ENCODE data around the gene APBA2. TPM values are rescaled to one million over a fixed set of nuclear protein-coding genes. Genes with fewer than 3 reads are reported as not detected.

APBA2 gene
- total and polyA plus RNA-seq, 2 of the 13 experiments (the other 11 are each of a cell fraction or from before 2014, with no cell fraction given), result 0.62 to 2.3 TPM

GRCh38 chr15:29092376-29093064 is 206.7 kb downstream of the APBA2 start:
- BruUV-seq (replicated peaks), result no TSS peak
- ATAC-seq (no peak), FAIRE-seq (no peak), DNase-seq (ENCODE audit: low spot score) (no peak)
- Histone ChIP-seq H3K9me3 (ENCODE audit: low read length) (no peaks in the 10 kb centered on the region), H3K4me1 (ENCODE audit: insufficient read depth, low read length) (no peaks in the 10 kb centered on the region), H3K4me3 (replicated peaks in 1 of 3; ENCODE audit: insufficient read depth in 1 of 3, low read depth in 2 of 3, low read length in 3 of 3) (no peak overlapping the region), H3K9ac (ENCODE audit: insufficient read depth, low read depth, low read length) (no peak overlapping the region), H3K27me3 (ENCODE audit: control insufficient read depth in 1 of 2, insufficient read depth in 2 of 2, low read length in 2 of 2) (no peaks in the 10 kb centered on the region), H3K79me2 (ENCODE audit: insufficient read depth, low read length) (no peaks in the 10 kb centered on the region), H3K27ac (ENCODE audit: extremely low read length, insufficient read depth, low read length) (no peak overlapping the region), H4K20me1 (ENCODE audit: insufficient read depth, low read length) (no peaks in the 10 kb centered on the region), H2AFZ (ENCODE audit: low read length) (no peak overlapping the region), H3K36me3 (replicated peaks in 1 of 2; ENCODE audit: control insufficient read depth in 1 of 2, insufficient read depth in 2 of 2, low read length in 2 of 2) (no peaks in the 10 kb centered on the region), H3K4me2 (ENCODE audit: low read depth, low read length) (no peak overlapping the region)
- 78% methylated on average over 7 of the region's 14 CpGs for WGBS (ENCODE audit: low lambda C conversion rate)
- in situ Hi-C loops (cut with HindIII; ENCODE audit: extremely low pct_ligation_motif_present, low pct_unique_long_range_greater_than_20kb), result no loop called here
- ChIA-PET POLR2A (no interaction called here), CTCF (ENCODE audit: low intra/inter-chr PET ratio, low total read pairs) (no interaction called here)
- intact Hi-C loops (cut with micrococcal nuclease; ENCODE audit: unreplicated experiment), result no loop called here
- no peak for TF ChIP-seq HDAC1 (CRISPR knock-in tag; IDR thresholded peaks at IDR 0.05)
- no peak for TF ChIP-seq ZNF891 (CRISPR knock-in tag; IDR thresholded peaks at IDR 0.05)
- no peak for TF ChIP-seq BATF2 (CRISPR knock-in tag; IDR thresholded peaks at IDR 0.05)
- TF ChIP-seq RARG (CRISPR knock-in tag; IDR thresholded peaks at IDR 0.05; ENCODE audit: low read depth), result no peak

GRCh38 chr15:29093065-29093435 is 207.3 kb downstream of the APBA2 start:
- DNase-seq (ENCODE audit: low spot score) (no peak), FAIRE-seq (no peak), ATAC-seq (no peak)
- Histone ChIP-seq H3K4me1 (ENCODE audit: insufficient read depth, low read length) (no peaks in the 10 kb centered on the region), H3K27me3 (ENCODE audit: control insufficient read depth in 1 of 2, insufficient read depth in 2 of 2, low read length in 2 of 2) (no peaks in the 10 kb centered on the region), H3K4me2 (ENCODE audit: low read depth, low read length) (no peak overlapping the region), H4K20me1 (ENCODE audit: insufficient read depth, low read length) (no peaks in the 10 kb centered on the region), H2AFZ (ENCODE audit: low read length) (no peak overlapping the region), H3K9ac (ENCODE audit: insufficient read depth, low read depth, low read length) (no peak overlapping the region), H3K27ac (ENCODE audit: extremely low read length, insufficient read depth, low read length) (no peak overlapping the region), H3K4me3 (replicated peaks in 1 of 3; ENCODE audit: insufficient read depth in 1 of 3, low read depth in 2 of 3, low read length in 3 of 3) (no peak overlapping the region), H3K79me2 (ENCODE audit: insufficient read depth, low read length) (no peaks in the 10 kb centered on the region), H3K36me3 (replicated peaks in 1 of 2; ENCODE audit: control insufficient read depth in 1 of 2, insufficient read depth in 2 of 2, low read length in 2 of 2) (no peaks in the 10 kb centered on the region), H3K9me3 (ENCODE audit: low read length) (no peaks in the 10 kb centered on the region)
- CTCF ChIA-PET (ENCODE audit: low intra/inter-chr PET ratio, low total read pairs), result no interaction called here
- WGBS (ENCODE audit: low lambda C conversion rate), result 75% methylated on average over 14 of the region's 17 CpGs
- intact Hi-C loops (cut with micrococcal nuclease; ENCODE audit: unreplicated experiment), result no loop called here
- TF ChIP-seq ZNF841 (CRISPR knock-in tag; IDR thresholded peaks at IDR 0.05; ENCODE audit: borderline replicate concordance) (no peak), EHMT2 (IDR thresholded peaks at IDR 0.05; ENCODE audit: borderline replicate concordance, low read depth, low read length) (no peak)
- no TSS peak for BruUV-seq (replicated peaks)
- in situ Hi-C loops (cut with HindIII; ENCODE audit: extremely low pct_ligation_motif_present, low pct_unique_long_range_greater_than_20kb), result no loop called here
- POLR2A ChIA-PET, result no interaction called here

All from HepG2 (cell line).